HepG2 (cell line): Measurements from ENCODE around the gene KRTAP12-4. TPM values are rescaled to one million over a fixed set of nuclear protein-coding genes. Genes with fewer than 3 reads are reported as not detected.

Experiments used
- AGO2 ChIP-seq: fragments of 200-400 bp; formaldehyde crosslinking; optimal IDR thresholded peaks from 2 replicates; pipeline ENCODE3; 2017; ENCODE audit warnings: mild to moderate bottlenecking, low read depth, low read length, moderate library complexity
- CEBPB ChIP-seq: IDR thresholded peaks from 2 replicates; pipeline ENCODE4 v1.6.1; 2011; ENCODE audit warnings: low read depth, low read length, improper control_type of control experiment, borderline replicate concordance
- CENPT ChIP-seq: sonication (generic); formaldehyde crosslinking; IDR thresholded peaks from 2 replicates; pipeline ENCODE4 v1.8.0; 2022; ENCODE audit warnings: low read depth, mild to moderate bottlenecking, moderate library complexity, missing genetic modification reagents
- DRAP1 ChIP-seq: IDR thresholded peaks from 2 replicates; pipeline ENCODE4 v1.6.1; 2016; ENCODE audit warnings: missing genetic modification reagents, missing compliant biosample characterization
- EEA1 ChIP-seq: sonication (generic); formaldehyde crosslinking; IDR thresholded peaks from 2 replicates; pipeline ENCODE4 v1.5.1; 2020; ENCODE audit warnings: mild to moderate bottlenecking, missing genetic modification reagents, borderline replicate concordance
- HOXA3 ChIP-seq: sonication (generic); formaldehyde crosslinking; IDR thresholded peaks from 2 replicates; pipeline ENCODE4 v1.5.0; 2020; ENCODE audit warnings: missing genetic modification reagents
- KLF11 ChIP-seq: IDR thresholded peaks from 2 replicates; pipeline ENCODE4 v1.6.1; 2016; ENCODE audit warnings: missing compliant biosample characterization
- MNT ChIP-seq: fragments of 450-650 bp; IDR thresholded peaks from 2 replicates; pipeline ENCODE4 v1.6.1; 2016
- SCMH1 ChIP-seq: sonication (generic); formaldehyde crosslinking; IDR thresholded peaks from 2 replicates; pipeline ENCODE4 v1.9.0; 2021; ENCODE audit warnings: missing genetic modification reagents, mild to moderate bottlenecking, borderline replicate concordance
- SRY ChIP-seq: sonication (generic); formaldehyde crosslinking; IDR thresholded peaks from 2 replicates; pipeline ENCODE4 v1.8.0; 2022; ENCODE audit warnings: mild to moderate bottlenecking, missing genetic modification reagents
- THYN1 ChIP-seq: sonication (generic); formaldehyde crosslinking; IDR thresholded peaks from 2 replicates; pipeline ENCODE4 v1.8.1; 2023; ENCODE audit warnings: low read depth, mild to moderate bottlenecking, moderate library complexity, missing genetic modification reagents, borderline replicate concordance
- ZFP36 ChIP-seq: fragments of 150-350 bp; IDR thresholded peaks from 2 replicates; pipeline ENCODE4 v1.6.1; 2018; ENCODE audit warnings: borderline replicate concordance, low read length, low read depth; ENCODE audit not compliant: partially characterized antibody
- ZMAT3 ChIP-seq: sonication (generic); formaldehyde crosslinking; conservative IDR thresholded peaks from 2 replicates; pipeline ENCODE4 v1.7.0; 2021; ENCODE audit warnings: missing genetic modification reagents
- ZNF138 ChIP-seq: sonication (generic); formaldehyde crosslinking; IDR thresholded peaks from 2 replicates; pipeline ENCODE4 v1.5.0; 2020; ENCODE audit warnings: mild to moderate bottlenecking, low read depth, missing genetic modification reagents
- ZNF224 ChIP-seq: sonication (generic); formaldehyde crosslinking; IDR thresholded peaks from 2 replicates; pipeline ENCODE4 v1.5.0; 2020; ENCODE audit warnings: mild to moderate bottlenecking, missing genetic modification reagents
- ZNF274 ChIP-seq: sonication (generic); formaldehyde crosslinking; IDR thresholded peaks from 2 replicates; pipeline ENCODE4 v1.5.1; 2020; ENCODE audit warnings: mild to moderate bottlenecking, missing genetic modification reagents
- ZNF558 ChIP-seq: sonication (generic); formaldehyde crosslinking; IDR thresholded peaks from 2 replicates; pipeline ENCODE4 v1.9.0; 2022; ENCODE audit warnings: mild to moderate bottlenecking, missing genetic modification reagents, borderline replicate concordance
- ZNF564 ChIP-seq: sonication (generic); formaldehyde crosslinking; IDR thresholded peaks from 2 replicates; pipeline ENCODE4 v1.8.1; 2023; ENCODE audit warnings: mild to moderate bottlenecking, missing genetic modification reagents
- ZNF761 ChIP-seq: sonication (generic); formaldehyde crosslinking; conservative IDR thresholded peaks from 2 replicates; pipeline ENCODE4 v1.4.0; 2020; ENCODE audit warnings: mild to moderate bottlenecking, missing genetic modification reagents
- ZNF878 ChIP-seq: sonication (generic); formaldehyde crosslinking; IDR thresholded peaks from 2 replicates; pipeline ENCODE4 v1.8.1; 2023; ENCODE audit warnings: mild to moderate bottlenecking, missing genetic modification reagents, moderate library complexity
- ZSCAN9 ChIP-seq: IDR thresholded peaks from 2 replicates; pipeline ENCODE4 v1.6.1; 2016; ENCODE audit warnings: borderline replicate concordance
- polyA plus RNA-seq, 8 experiments: library from polyadenylated mRNA; depleted of rRNA in 3 of 8; stranded (reverse) in 7 of 8; unstranded in 1 of 8; fragments of >200 nt; fragmentation: Illumina TruSeq in 4 of 8; extraction: Trizol in 4 of 8; gene quantifications; 2 replicates each; pipeline versions ENCODE4 v1.2.1 to v1.2.3, GENCODE V29; 2011 to 2016; ENCODE audit warnings: low read depth in 4 of 8, missing spikeins in 1 of 8, mixed read lengths in 1 of 8; ENCODE audit not compliant: insufficient read depth in 1 of 8
- total RNA-seq, 5 experiments: library from RNA; depleted of rRNA; stranded (reverse); fragments of >200 nt; fragmentation: Illumina TruSeq; extraction: Trizol; gene quantifications; 2 replicates each; pipeline ENCODE4 v1.2.3, GENCODE V29; 2016; ENCODE audit warnings: low read depth in 1 of 5
- TF ChIP-seq, protein P1 (sequence below), 2 experiments: sonication (generic) in 1 of 2; formaldehyde crosslinking in 1 of 2; IDR thresholded peaks; 2 replicates each; pipeline versions ENCODE4 v1.5.1 to v1.6.1; 2011 to 2020; ENCODE audit warnings: borderline replicate concordance in 1 of 2, low read depth in 1 of 2, low read length in 1 of 2, mild to moderate bottlenecking in 1 of 2, missing genetic modification reagents in 1 of 2, moderate library complexity in 1 of 2
- TF ChIP-seq, protein P2 (sequence below): IDR thresholded peaks from 2 replicates; pipeline ENCODE4 v1.6.1; 2018; ENCODE audit warnings: missing genetic modification reagents, mild to moderate bottlenecking, missing compliant biosample characterization
- TF ChIP-seq, protein P3 (sequence below): IDR thresholded peaks from 2 replicates; pipeline ENCODE4 v1.6.1; 2016; ENCODE audit warnings: mild to moderate bottlenecking, missing biosample characterization, missing genetic modification reagents

The KRTAP12-4 gene
- total and polyA plus RNA-seq, 2 of the 13 experiments (the other 11 are each of a cell fraction or from before 2014, with no cell fraction given), result not detected

DNA sequence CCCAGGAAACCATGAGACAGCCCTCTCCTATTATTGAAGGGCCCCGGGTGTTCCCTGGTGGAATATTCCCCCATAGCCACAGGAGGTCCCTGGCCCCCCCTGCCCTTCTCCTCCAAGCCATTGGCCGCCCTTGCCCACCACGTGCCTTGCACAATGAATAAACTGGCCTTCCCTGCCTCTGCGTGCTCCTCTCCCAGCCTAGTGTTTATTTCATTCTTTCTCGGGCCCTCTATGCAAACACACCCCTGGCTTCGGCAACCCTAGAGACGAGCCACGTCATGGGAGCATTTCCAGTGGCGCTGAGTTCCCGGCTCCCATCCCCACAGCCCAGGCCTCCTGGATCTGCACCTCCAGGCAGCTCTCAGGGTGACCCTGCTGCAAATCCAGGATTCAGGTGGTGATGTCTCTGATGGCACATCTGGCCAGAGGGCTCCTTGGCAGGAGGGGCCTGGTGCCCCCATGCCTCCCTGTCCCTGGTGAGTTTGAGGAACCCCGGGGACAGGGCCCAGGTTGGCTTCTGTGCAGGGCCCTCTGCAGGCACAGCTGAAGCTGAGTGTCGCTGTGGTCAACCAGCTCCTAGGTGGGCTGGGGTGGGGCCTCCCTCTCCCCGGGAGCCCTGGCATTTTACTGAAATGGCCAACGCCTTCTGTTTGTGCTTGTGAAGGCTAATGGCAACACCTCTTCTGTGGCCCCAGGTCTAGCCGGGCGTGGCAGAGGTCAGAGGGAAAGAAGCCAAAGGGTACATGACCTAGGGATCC, 48.7 kb upstream of the KRTAP12-4 start (continued):
- no peak for TF ChIP-seq THYN1 (CRISPR knock-in tag)
- TF ChIP-seq, protein P1, sequence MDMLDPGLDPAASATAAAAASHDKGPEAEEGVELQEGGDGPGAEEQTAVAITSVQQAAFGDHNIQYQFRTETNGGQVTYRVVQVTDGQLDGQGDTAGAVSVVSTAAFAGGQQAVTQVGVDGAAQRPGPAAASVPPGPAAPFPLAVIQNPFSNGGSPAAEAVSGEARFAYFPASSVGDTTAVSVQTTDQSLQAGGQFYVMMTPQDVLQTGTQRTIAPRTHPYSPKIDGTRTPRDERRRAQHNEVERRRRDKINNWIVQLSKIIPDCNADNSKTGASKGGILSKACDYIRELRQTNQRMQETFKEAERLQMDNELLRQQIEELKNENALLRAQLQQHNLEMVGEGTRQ (IDR thresholded peaks at IDR 0.05; ENCODE audit: low read depth, low read length), result no peak
- TF ChIP-seq, protein P1 (CRISPR knock-in tag; IDR thresholded peaks at IDR 0.05; ENCODE audit: borderline replicate concordance), result peak; percentile 63; the same call in 1 of the 2 replicates
- peak; percentile 37; the same call in 1 of the 2 replicates for TF ChIP-seq HOXA3 (CRISPR knock-in tag)
- TF ChIP-seq SRY (CRISPR knock-in tag), result peak; percentile 71; the same call in 1 of the 2 replicates
- TF ChIP-seq ZNF564, result 0 out of 2 replicates have a peak, but pooled peaks have one; percentile 31
- TF ChIP-seq CENPT (CRISPR knock-in tag), result no peak
- TF ChIP-seq ZFP36, result no peak
- TF ChIP-seq AGO2, result no peak
- no peak for TF ChIP-seq ZNF761 (CRISPR knock-in tag)
- 0 out of 2 replicates have a peak, but pooled peaks have one; percentile 36 for TF ChIP-seq ZSCAN9 (CRISPR knock-in tag)
- no peak for TF ChIP-seq EEA1 (CRISPR knock-in tag)
- peak; percentile 55; the same call in 1 of the 2 replicates for TF ChIP-seq ZNF558 (CRISPR knock-in tag)
- TF ChIP-seq KLF11 (CRISPR knock-in tag), result no peak
- no peak for TF ChIP-seq ZNF224
- peak; percentile 90 for TF ChIP-seq ZMAT3 (CRISPR knock-in tag)
- TF ChIP-seq, protein P2, sequence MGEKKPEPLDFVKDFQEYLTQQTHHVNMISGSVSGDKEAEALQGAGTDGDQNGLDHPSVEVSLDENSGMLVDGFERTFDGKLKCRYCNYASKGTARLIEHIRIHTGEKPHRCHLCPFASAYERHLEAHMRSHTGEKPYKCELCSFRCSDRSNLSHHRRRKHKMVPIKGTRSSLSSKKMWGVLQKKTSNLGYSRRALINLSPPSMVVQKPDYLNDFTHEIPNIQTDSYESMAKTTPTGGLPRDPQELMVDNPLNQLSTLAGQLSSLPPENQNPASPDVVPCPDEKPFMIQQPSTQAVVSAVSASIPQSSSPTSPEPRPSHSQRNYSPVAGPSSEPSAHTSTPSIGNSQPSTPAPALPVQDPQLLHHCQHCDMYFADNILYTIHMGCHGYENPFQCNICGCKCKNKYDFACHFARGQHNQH, result peak; percentile 49; the same call in 1 of the 2 replicates
- TF ChIP-seq SCMH1, result no peak
- peak; percentile 37; the same call in 1 of the 2 replicates for TF ChIP-seq DRAP1
- TF ChIP-seq ZNF878, result peak; percentile 91; the same call in 1 of the 2 replicates
- 0 out of 2 replicates have a peak, but pooled peaks have one; percentile 22 for TF ChIP-seq MNT
- TF ChIP-seq, protein P3, sequence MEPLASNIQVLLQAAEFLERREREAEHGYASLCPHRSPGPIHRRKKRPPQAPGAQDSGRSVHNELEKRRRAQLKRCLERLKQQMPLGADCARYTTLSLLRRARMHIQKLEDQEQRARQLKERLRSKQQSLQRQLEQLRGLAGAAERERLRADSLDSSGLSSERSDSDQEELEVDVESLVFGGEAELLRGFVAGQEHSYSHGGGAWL, result peak; percentile 54; the same call in 1 of the 2 replicates
- no peak for TF ChIP-seq ZNF138 (CRISPR knock-in tag)
- peak; percentile 55; the same call in 1 of the 2 replicates for TF ChIP-seq ZNF274 (CRISPR knock-in tag)
- TF ChIP-seq CEBPB, result no peak
